ENCODE data around the gene GPD1.

GRCh38 chr12:50083301-50083700, 20.5 kb upstream of the GPD1 start:
- TF ChIP-seq POLR2A (IDR thresholded peaks at IDR 0.05) (no peak), EP300 (IDR thresholded peaks at IDR 0.05) (no peak)
- TF ChIP-seq, protein P1, sequence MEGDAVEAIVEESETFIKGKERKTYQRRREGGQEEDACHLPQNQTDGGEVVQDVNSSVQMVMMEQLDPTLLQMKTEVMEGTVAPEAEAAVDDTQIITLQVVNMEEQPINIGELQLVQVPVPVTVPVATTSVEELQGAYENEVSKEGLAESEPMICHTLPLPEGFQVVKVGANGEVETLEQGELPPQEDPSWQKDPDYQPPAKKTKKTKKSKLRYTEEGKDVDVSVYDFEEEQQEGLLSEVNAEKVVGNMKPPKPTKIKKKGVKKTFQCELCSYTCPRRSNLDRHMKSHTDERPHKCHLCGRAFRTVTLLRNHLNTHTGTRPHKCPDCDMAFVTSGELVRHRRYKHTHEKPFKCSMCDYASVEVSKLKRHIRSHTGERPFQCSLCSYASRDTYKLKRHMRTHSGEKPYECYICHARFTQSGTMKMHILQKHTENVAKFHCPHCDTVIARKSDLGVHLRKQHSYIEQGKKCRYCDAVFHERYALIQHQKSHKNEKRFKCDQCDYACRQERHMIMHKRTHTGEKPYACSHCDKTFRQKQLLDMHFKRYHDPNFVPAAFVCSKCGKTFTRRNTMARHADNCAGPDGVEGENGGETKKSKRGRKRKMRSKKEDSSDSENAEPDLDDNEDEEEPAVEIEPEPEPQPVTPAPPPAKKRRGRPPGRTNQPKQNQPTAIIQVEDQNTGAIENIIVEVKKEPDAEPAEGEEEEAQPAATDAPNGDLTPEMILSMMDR (IDR thresholded peaks at IDR 0.05), result no peak

Measured in tibial nerve (tissue), 4 donors.